GM12878 (cell line): ENCODE data around the gene NAP1L4. TPM values are rescaled to one million over a fixed set of nuclear protein-coding genes. Genes with fewer than 3 reads are reported as not detected.
A peak's percentile ranks its signal among the peaks of the same experiment; 100 is the strongest.

Source experiments
- ATF7 ChIP-seq: fragments of 450-650 bp; IDR thresholded peaks from 2 replicates; pipeline ENCODE4 v1.6.1; 2016; ENCODE audit warnings: low read depth, mild to moderate bottlenecking
- CBFB ChIP-seq: IDR thresholded peaks from 2 replicates; pipeline ENCODE4 v1.6.1; 2016; ENCODE audit warnings: antibody characterized with exemption, low read depth
- EGR1 ChIP-seq, 2 experiments: IDR thresholded peaks; 1 replicate in 1 of 2; 2 replicates in 1 of 2; pipeline ENCODE4 v1.6.1; 2011 to 2012; ENCODE audit warnings: low read depth in 2 of 2, low read length in 2 of 2, borderline replicate concordance in 1 of 2, mild to moderate bottlenecking in 1 of 2, moderate library complexity in 1 of 2
- FOS ChIP-seq: IDR thresholded peaks from 3 replicates; pipeline ENCODE4 v1.6.1; 2011; ENCODE audit warnings: borderline replicate concordance; ENCODE audit not compliant: insufficient read length; ENCODE audit errors: extremely low read depth
- IKZF1 ChIP-seq: fragments of 450-650 bp; conservative IDR thresholded peaks from 2 replicates; pipeline ENCODE4 v1.6.1; 2017; ENCODE audit warnings: antibody characterized with exemption, mild to moderate bottlenecking
- MTA2 ChIP-seq: fragments of 450-650 bp; IDR thresholded peaks from 2 replicates; pipeline ENCODE4 v1.6.1; 2016; ENCODE audit warnings: low read depth, mild to moderate bottlenecking, moderate library complexity
- NFYA ChIP-seq: IDR thresholded peaks from 2 replicates; pipeline ENCODE4 v1.6.1; 2011; ENCODE audit warnings: low read depth, mild to moderate bottlenecking, low read length, improper control_type of control experiment, borderline replicate concordance
- RELB ChIP-seq: fragments of 450-650 bp; IDR thresholded peaks from 2 replicates; pipeline ENCODE4 v1.6.1; 2017; ENCODE audit warnings: low read depth, mild to moderate bottlenecking, moderate library complexity
- REST ChIP-seq: IDR thresholded peaks from 2 replicates; pipeline ENCODE4 v1.6.1; 2012; ENCODE audit warnings: mild to moderate bottlenecking, low read depth, low read length
- SREBF1 ChIP-seq: IDR thresholded peaks from 2 replicates; pipeline ENCODE4 v1.6.1; 2012; ENCODE audit warnings: mild to moderate bottlenecking, low read length
- SREBF2 ChIP-seq: IDR thresholded peaks from 2 replicates; pipeline ENCODE4 v1.6.1; 2012; ENCODE audit warnings: mild to moderate bottlenecking, low read length
- SUZ12 ChIP-seq: fragments of 200-600 bp; sonication (generic); IDR thresholded peaks from one replicate; pipeline ENCODE4 v1.6.1; 2018; ENCODE audit warnings: antibody characterized with exemption, mild to moderate bottlenecking; ENCODE audit not compliant: unreplicated experiment
- TCF3 ChIP-seq: IDR thresholded peaks from 2 replicates; pipeline ENCODE4 v1.6.1; 2012; ENCODE audit warnings: low read depth, mild to moderate bottlenecking, low read length, borderline replicate concordance; ENCODE audit not compliant: insufficient read depth
- WRNIP1 ChIP-seq: IDR thresholded peaks from 2 replicates; pipeline ENCODE4 v1.6.1; 2011; ENCODE audit warnings: low read depth, low read length, improper control_type of control experiment, borderline replicate concordance
- YBX1 ChIP-seq: fragments of 450-650 bp; IDR thresholded peaks from 2 replicates; pipeline ENCODE4 v1.6.1; 2016; ENCODE audit warnings: antibody characterized with exemption
- polyA plus RNA-seq, 11 experiments: library from polyadenylated mRNA; depleted of rRNA in 4 of 11; unstranded in 6 of 11; stranded (reverse) in 5 of 11; fragments of >200 nt; fragmentation: Nextera tagmentation in 4 of 11; fragmentation: Illumina TruSeq in 1 of 11; extraction: Ambion mirVana in 4 of 11; extraction: Trizol in 1 of 11; gene quantifications; 1 replicate in 1 of 11; 2 replicates in 10 of 11; pipeline versions ENCODE4 v1.2.1 to v1.2.3, GENCODE V29; 2011 to 2016; ENCODE audit warnings: inconsistent platforms in 2 of 11, missing spikeins in 2 of 11, low read depth in 1 of 11
- total RNA-seq, 4 experiments: library from RNA; depleted of rRNA in 3 of 4; stranded (reverse); fragments of >200 nt in 3 of 4; fragmentation: Illumina TruSeq in 1 of 4; extraction: Trizol in 1 of 4; gene quantifications; 2 replicates each; pipeline versions ENCODE4 v1.2.1 to v1.2.3, GENCODE V29; 2013 to 2021
- TF ChIP-seq, protein P1 (sequence below): fragments of 450-650 bp; IDR thresholded peaks from 2 replicates; pipeline ENCODE4 v1.6.1; 2016; ENCODE audit warnings: mild to moderate bottlenecking, moderate library complexity, borderline replicate concordance
- TF ChIP-seq, protein P2 (sequence below): fragments of 450-650 bp; IDR thresholded peaks from 2 replicates; pipeline ENCODE4 v1.6.1; 2018; ENCODE audit warnings: borderline replicate concordance, mild to moderate bottlenecking; ENCODE audit not compliant: partially characterized antibody

The NAP1L4 gene
- total and polyA plus RNA-seq, 10 of the 15 experiments (the other 5 are each of a cell fraction or from before 2014, with no cell fraction given): 24.8 to 198 (median 114) TPM

- no peak for TF ChIP-seq SREBF1
- TF ChIP-seq TCF3: no peak
- no peak for TF ChIP-seq REST
- no peak for TF ChIP-seq SREBF2
- TF ChIP-seq ATF7: peak; percentile 21; the same call in 1 of the 2 replicates
- no peak for TF ChIP-seq EGR1 (IDR thresholded peaks at IDR 0.05; ENCODE audit: borderline replicate concordance in 1 of 2, low read depth in 2 of 2, low read length in 2 of 2)
- TF ChIP-seq NFYA: no peak
- TF ChIP-seq, protein P1, sequence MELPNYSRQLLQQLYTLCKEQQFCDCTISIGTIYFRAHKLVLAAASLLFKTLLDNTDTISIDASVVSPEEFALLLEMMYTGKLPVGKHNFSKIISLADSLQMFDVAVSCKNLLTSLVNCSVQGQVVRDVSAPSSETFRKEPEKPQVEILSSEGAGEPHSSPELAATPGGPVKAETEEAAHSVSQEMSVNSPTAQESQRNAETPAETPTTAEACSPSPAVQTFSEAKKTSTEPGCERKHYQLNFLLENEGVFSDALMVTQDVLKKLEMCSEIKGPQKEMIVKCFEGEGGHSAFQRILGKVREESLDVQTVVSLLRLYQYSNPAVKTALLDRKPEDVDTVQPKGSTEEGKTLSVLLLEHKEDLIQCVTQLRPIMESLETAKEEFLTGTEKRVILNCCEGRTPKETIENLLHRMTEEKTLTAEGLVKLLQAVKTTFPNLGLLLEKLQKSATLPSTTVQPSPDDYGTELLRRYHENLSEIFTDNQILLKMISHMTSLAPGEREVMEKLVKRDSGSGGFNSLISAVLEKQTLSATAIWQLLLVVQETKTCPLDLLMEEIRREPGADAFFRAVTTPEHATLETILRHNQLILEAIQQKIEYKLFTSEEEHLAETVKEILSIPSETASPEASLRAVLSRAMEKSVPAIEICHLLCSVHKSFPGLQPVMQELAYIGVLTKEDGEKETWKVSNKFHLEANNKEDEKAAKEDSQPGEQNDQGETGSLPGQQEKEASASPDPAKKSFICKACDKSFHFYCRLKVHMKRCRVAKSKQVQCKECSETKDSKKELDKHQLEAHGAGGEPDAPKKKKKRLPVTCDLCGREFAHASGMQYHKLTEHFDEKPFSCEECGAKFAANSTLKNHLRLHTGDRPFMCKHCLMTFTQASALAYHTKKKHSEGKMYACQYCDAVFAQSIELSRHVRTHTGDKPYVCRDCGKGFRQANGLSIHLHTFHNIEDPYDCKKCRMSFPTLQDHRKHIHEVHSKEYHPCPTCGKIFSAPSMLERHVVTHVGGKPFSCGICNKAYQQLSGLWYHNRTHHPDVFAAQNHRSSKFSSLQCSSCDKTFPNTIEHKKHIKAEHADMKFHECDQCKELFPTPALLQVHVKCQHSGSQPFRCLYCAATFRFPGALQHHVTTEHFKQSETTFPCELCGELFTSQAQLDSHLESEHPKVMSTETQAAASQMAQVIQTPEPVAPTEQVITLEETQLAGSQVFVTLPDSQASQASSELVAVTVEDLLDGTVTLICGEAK: no peak
- no peak for TF ChIP-seq YBX1
- 0 out of 2 replicates have a peak, but pooled peaks have one; percentile 32 for TF ChIP-seq IKZF1
- no peak for TF ChIP-seq CBFB
- no peak for TF ChIP-seq FOS
- TF ChIP-seq SUZ12: no peak
- TF ChIP-seq RELB: 0 out of 2 replicates have a peak, but pooled peaks have one; percentile 19
- TF ChIP-seq, protein P2, sequence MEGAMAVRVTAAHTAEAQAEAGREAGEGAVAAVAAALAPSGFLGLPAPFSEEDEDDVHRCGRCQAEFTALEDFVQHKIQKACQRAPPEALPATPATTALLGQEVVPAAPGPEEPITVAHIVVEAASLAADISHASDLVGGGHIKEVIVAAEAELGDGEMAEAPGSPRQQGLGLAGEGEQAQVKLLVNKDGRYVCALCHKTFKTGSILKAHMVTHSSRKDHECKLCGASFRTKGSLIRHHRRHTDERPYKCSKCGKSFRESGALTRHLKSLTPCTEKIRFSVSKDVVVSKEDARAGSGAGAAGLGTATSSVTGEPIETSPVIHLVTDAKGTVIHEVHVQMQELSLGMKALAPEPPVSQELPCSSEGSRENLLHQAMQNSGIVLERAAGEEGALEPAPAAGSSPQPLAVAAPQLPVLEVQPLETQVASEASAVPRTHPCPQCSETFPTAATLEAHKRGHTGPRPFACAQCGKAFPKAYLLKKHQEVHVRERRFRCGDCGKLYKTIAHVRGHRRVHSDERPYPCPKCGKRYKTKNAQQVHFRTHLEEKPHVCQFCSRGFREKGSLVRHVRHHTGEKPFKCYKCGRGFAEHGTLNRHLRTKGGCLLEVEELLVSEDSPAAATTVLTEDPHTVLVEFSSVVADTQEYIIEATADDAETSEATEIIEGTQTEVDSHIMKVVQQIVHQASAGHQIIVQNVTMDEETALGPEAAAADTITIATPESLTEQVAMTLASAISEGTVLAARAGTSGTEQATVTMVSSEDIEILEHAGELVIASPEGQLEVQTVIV: no peak
- TF ChIP-seq WRNIP1: no peak
- peak; percentile 16; the same call in 1 of the 2 replicates for TF ChIP-seq MTA2
Measured at GRCh38 chr11:3022300-3022967, 30.3 kb upstream of the NAP1L4 start (continued).
